Type B pancreatic cell (in vitro differentiated cells): Measurements from ENCODE around the gene SMG6. TPM values are rescaled to one million over a fixed set of nuclear protein-coding genes. Genes with fewer than 3 reads are reported as not detected.

Source experiments
- DNase-seq: peaks from one replicate; pipeline ENCODE4 v3.0.0; 2021; ENCODE audit warnings: mixed read lengths; ENCODE audit not compliant: unreplicated experiment; ENCODE audit errors: extremely low spot score
- H3K27ac Mint-ChIP-seq: 2 replicates; pipeline ENCODE4 v1.8.0; 2021; ENCODE audit warnings: mild to moderate bottlenecking, mixed read lengths
- H3K27me3 Mint-ChIP-seq: 2 replicates; pipeline ENCODE4 v1.8.0; 2021; ENCODE audit warnings: mixed read lengths
- H3K36me3 Mint-ChIP-seq: 2 replicates; pipeline ENCODE4 v1.8.0; 2021; ENCODE audit warnings: mixed read lengths
- H3K4me1 Mint-ChIP-seq: one replicate; pipeline ENCODE4 v1.8.0; 2021; ENCODE audit warnings: mixed read lengths; ENCODE audit not compliant: unreplicated experiment
- H3K4me3 Mint-ChIP-seq: 2 replicates; pipeline ENCODE4 v1.8.0; 2021; ENCODE audit warnings: mild to moderate bottlenecking, mixed read lengths
- H3K9me3 Mint-ChIP-seq: 2 replicates; pipeline ENCODE4 v1.8.0; 2021; ENCODE audit warnings: mixed read lengths
- total RNA-seq: library from RNA; stranded (reverse); gene quantifications from 2 replicates; pipeline ENCODE4 v1.2.1, GENCODE V29; 2021; ENCODE audit warnings: low replicate concordance
- TF ChIP-seq, protein P1 (sequence below): fragments of 200-600 bp; sonication (generic); conservative IDR thresholded peaks from 2 replicates; pipeline ENCODE4 v1.5.0; 2021; ENCODE audit warnings: antibody characterized with exemption, mild to moderate bottlenecking

Gene SMG6
- total RNA-seq, 1 donor from 2014 or later = 39.0 TPM

DNA sequence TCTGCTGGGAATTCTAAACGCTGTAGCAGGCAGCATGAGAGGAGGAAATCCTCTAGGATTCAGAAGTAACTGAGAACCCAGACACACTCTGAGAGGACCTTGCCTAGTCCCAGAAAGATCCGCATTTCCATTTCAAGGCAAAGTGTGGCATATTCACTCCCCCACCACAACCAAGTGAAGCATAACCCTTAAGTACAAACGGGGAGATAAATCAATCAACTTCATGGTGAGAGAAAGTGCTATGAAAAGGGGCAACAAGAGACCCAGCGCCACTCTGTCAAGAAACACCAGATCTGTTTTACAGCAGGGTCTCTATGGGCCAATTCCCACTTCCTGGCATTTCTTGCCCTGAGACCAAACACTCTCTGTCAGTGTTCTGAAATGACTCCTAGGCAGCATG lies 68.3 kb downstream of the SMG6 start:
- peaks cover 8% of the 10 kb centered on the region for H3K36me3 Mint-ChIP-seq
- DNase-seq = no peak
- no peaks in the 10 kb centered on the region for H3K27me3 Mint-ChIP-seq
- peaks cover 43% of the 10 kb centered on the region for H3K4me1 Mint-ChIP-seq
- TF ChIP-seq, protein P1, sequence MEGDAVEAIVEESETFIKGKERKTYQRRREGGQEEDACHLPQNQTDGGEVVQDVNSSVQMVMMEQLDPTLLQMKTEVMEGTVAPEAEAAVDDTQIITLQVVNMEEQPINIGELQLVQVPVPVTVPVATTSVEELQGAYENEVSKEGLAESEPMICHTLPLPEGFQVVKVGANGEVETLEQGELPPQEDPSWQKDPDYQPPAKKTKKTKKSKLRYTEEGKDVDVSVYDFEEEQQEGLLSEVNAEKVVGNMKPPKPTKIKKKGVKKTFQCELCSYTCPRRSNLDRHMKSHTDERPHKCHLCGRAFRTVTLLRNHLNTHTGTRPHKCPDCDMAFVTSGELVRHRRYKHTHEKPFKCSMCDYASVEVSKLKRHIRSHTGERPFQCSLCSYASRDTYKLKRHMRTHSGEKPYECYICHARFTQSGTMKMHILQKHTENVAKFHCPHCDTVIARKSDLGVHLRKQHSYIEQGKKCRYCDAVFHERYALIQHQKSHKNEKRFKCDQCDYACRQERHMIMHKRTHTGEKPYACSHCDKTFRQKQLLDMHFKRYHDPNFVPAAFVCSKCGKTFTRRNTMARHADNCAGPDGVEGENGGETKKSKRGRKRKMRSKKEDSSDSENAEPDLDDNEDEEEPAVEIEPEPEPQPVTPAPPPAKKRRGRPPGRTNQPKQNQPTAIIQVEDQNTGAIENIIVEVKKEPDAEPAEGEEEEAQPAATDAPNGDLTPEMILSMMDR = no peak
- H3K9me3 Mint-ChIP-seq = no peaks in the 10 kb centered on the region
- no peak overlapping the region for H3K4me3 Mint-ChIP-seq
- no peak overlapping the region for H3K27ac Mint-ChIP-seq

DNA sequence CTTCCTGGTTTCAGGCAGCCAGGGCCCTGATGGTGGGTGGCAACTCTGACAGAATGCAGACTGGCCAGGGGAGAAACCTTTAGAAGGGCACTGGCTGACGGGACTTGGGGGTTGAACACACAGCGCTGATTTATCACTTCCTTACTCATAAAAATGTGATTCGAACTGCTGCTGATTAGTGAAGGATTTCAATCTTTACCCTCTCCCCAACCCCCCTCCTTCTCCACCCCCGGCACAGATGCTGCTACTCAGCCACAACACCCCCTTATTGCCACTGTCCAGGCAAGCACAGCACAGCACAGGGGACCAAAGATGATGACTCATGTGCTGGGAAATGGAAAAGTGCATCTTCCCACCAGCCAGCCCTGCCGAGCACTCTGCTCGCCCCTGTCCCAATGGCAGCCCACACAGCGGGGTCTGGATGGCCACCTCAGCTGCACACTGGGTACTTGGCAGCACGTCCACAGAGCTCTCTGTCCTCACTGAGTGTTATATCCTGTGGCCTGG lies 70.1 kb downstream of the SMG6 start:
- no peak for DNase-seq
- TF ChIP-seq, protein P1 = no peak
- no peaks in the 10 kb centered on the region for H3K9me3 Mint-ChIP-seq
- no peaks in the 10 kb centered on the region for H3K27me3 Mint-ChIP-seq
- H3K27ac Mint-ChIP-seq = no peak overlapping the region
- H3K4me1 Mint-ChIP-seq = peaks cover 53% of the 10 kb centered on the region
- no peak overlapping the region for H3K4me3 Mint-ChIP-seq
- H3K36me3 Mint-ChIP-seq = peaks cover 19% of the 10 kb centered on the region

DNA sequence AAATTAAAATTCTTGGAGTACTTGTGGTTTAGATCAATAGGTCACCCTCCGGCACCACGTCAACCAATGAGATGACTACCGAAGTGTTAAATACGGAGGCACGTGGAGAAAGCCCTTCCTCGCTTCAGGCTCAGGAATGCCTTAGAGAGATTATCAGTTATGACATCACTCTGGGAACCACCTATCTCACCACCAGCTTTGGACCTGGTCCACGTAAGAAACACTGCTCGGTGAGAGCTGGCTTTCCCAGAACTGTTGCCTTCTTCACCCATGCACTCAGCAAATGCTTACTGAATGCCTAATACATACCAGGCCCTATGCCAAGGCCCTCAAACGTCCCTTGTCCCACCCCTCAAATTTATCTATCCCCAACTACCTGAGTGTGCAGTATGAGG lies 71.3 kb downstream of the SMG6 start:
- peaks cover 50% of the 10 kb centered on the region for H3K4me1 Mint-ChIP-seq

DNA sequence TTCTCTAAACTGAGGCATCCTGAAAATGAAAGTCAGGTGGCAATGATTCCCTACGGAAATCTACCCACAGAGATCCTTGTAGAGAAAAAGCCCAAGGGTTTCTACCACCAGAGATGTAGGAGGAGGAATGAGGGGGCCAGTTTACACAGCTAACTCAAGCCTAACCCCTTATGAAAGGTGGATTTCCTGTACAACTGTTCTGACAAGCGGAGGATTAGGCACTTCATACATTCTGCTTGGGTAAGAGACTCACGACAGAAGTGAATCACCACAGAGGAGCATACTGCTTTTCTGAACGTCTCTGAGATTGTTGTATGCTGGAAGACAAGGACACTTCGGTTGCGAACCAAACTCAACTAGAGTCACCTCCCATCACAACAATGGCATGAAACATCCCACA lies 72.7 kb downstream of the SMG6 start:
- Mint-ChIP-seq H3K27ac (peak overlapping the region; percentile 5), H3K36me3 (peaks cover 27% of the 10 kb centered on the region), H3K9me3 (no peaks in the 10 kb centered on the region), H3K4me3 (no peak overlapping the region), H3K4me1 (peaks cover 50% of the 10 kb centered on the region), H3K27me3 (no peaks in the 10 kb centered on the region)
- no peak for DNase-seq
- TF ChIP-seq, protein P1 = no peak

More for the DNA sequence above, 71.3 kb downstream of the SMG6 start:
- Mint-ChIP-seq H3K9me3 (no peaks in the 10 kb centered on the region), H3K36me3 (peaks cover 23% of the 10 kb centered on the region), H3K27ac (no peak overlapping the region), H3K4me3 (no peak overlapping the region), H3K27me3 (no peaks in the 10 kb centered on the region)
- TF ChIP-seq, protein P1 = no peak
- DNase-seq = no peak

DNA sequence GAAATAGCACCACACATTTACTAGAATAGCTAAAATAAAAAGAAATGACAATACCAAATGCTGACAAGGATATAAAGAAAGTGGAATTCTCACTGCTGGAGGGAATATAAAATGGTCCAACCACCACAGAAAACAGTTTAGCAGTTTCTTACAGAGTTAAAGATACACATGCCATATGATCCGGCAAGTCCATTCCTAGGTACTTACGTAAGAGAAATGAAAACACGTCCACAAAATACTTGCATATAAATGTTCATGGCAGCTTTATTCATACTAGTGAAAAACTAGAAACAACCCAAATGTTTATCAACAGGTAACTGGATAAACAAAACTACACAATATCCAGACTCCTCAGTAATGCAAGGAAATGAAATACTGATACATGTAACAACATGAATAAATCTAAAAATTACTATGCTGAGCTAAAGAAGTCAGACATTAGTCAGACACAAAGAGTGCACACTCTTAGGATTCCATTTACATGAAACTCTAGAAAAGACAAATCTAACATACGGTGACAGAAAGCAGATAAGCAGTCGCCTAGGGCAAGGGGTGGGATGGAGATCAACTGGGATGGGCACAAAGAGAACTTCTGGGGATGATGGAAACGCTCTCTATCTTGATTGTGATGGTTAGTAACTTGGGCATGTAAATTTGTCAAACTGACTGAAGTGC lies 76.4 kb downstream of the SMG6 start:
- TF ChIP-seq, protein P1 = no peak
- Mint-ChIP-seq H3K27me3 (no peaks in the 10 kb centered on the region), H3K4me1 (peaks cover 43% of the 10 kb centered on the region), H3K4me3 (no peak overlapping the region), H3K9me3 (no peaks in the 10 kb centered on the region), H3K36me3 (peaks cover 41% of the 10 kb centered on the region), H3K27ac (peak overlapping the region; percentile 75)
- DNase-seq = no peak
